Ammon's horn (tissue), 1 donor: ENCODE data around the gene MCF2L.

Experiments used
- DNase-seq: peaks from one replicate; pipeline ENCODE4 v3.0.0-alpha.2; 2016; ENCODE audit warnings: low spot score

MCF2L gene

DNA sequence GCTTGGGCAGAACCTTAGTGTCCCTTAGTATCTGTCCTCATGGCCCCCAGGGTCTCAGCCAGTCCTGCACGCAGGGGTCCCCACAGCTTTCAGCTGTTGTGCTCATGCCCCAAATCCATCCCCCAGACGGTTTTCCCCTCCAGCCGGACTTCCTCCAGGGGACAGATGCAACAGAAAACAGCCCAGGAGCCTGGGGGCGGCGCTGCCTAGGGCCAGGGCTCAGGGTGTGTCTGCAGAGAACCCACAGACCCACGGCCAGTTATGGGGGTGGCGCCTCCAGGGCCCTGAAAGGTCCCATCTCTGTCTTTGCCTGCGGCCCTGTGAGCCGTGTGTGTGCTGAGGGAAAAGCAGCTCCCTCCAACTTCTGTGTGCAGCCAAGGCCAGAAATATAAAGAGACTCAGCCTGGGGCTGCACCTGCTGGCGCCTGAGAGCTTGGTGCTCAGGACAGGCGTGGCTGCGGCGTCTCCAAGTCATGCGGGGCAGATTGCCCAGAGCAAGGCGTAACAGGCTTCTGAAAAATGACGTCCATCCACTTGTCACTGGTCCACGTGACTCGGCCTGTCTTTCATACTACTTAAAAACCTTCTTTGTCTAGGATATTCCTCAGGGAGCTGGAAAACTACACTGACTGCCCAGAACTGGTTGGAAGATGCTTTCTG is 114.5 kb downstream of the MCF2L start:
- peak; percentile 90 for DNase-seq

GRCh38 chr13:113084094-113084942 is 115.3 kb downstream of the MCF2L start:
- DNase-seq: no peak

DNA sequence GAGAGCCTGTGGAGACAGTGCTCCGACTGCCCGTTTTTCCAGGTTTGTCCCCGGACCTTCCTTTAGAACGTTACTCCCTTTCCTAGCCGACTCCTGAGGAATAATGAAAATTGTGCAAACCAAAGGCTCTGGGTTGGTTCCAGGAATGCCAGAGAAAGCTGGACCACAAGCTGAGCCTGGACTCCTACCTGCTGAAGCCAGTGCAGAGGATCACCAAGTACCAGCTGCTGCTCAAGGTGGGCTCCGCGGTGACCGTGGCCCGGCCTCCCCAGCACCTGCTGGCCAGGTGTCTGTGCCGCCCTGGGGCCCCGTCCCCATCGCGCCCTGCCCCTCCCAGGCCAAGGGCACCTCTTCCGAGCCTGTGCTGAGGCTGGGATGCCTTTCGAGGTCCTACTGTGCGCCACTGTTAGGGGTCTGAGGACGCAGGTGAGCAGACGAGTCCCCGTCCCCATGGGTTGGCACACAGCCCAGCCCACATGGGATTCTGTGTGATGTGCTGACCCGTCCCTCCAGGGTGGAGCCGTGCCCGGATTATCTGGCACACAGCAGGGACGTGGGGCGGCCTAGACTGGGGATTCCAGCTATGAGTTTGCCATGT is 116.0 kb downstream of the MCF2L start:
- no peak for DNase-seq

DNA sequence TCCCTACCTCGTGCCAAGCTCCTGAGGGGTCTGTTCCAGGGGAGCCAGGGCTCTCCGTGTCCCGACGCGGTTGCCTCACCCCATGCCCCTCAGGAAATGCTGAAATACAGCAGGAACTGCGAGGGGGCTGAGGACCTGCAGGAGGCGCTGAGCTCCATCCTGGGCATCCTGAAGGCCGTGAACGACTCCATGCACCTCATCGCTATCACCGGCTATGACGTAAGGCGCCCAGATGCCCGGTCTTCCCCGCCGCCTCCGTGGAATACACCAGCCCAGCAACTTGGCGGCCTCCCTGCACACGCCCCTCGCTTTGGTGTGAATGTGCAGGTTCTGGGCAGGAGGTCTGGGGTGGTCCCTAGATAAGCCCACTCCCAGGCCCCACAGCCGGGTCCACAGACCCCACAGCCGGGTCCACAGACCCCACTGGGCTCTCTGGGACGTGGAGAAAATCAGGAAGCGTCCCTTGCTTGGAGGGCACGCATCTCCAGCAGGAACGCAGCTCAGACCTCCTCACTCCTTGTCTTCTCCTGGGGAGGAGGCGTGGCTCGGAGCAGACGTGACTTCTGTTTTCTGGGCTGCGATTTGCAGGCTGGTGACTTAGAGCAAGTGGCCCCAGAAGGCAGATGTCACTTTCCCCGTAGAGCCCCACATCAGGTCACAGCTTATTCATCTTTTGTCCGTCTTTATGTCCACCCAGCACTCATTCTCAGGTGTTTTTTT is 117.2 kb downstream of the MCF2L start:
- DNase-seq: no peak

DNA sequence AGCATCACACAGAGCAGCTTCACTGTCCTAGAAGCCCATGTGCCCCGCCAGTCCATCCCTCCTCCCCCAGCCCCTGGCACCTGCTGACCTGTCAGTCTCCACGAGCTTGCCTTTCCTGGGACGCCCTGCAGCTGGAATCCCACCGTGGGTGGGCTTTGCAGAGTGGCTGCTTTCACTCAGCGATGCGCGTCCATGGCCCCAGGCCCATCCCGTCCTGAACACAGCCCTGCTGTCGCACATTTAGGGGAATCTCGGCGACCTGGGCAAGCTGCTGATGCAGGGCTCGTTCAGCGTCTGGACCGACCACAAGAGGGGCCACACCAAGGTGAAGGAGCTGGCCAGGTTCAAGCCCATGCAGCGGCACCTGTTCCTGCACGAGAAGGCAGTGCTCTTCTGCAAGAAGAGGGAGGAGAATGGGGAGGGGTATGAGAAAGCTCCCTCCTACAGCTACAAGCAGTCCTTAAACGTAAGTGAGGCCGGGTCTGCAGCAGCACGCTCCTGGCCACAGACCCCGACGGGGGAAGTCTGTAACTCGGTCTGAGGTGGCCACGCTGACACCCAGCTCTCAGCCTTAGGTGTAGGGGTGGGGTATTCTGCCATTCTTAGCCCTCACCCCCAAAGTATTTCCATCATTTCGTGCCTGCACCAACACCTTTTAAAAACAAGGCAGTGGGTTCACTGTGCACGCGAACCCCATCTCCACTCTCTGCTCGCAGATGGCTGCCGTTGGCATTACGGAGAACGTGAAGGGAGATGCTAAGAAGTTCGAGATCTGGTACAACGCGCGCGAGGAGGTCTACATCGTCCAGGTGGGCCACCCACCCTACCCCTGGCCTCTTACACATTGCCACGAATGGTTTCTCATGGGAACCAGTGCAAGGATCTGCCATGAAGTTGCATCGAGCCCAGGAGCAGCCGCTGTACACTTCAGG is 118.2 kb downstream of the MCF2L start:
- DNase-seq: no peak

DNA sequence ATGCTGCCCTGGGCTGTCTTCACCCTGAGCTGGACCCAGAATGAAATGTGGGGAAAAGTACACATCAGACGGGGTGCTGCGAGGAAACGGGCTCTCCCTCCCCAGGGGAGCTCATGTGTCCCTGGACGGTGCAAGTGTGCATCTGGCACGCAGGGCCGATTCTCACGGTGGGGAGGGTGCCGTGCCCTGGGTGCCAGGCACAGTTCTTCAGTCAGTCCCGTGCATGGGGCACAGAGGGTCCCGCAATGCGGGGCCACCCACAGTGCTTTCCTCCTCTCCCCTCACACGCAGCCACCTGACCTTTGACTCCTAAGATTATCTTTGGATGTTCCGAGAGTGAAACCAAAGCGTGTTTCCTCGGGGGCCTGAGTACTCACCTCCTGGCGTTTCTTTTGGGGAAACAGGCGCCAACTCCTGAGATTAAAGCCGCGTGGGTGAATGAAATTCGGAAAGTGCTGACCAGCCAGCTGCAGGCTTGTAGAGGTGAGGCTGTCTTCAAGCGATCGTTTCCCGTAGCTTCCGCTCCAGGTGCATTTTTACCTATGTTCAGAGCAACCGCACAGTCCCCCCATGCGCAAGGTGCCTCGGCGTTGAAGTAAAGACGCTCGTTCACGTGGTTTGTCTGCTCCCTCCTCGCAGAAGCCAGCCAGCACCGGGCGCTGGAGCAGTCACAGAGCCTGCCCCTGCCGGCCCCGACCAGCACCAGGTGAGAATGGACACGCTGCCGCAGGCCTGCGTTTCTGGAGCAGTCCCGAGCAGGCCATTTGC is 119.1 kb downstream of the MCF2L start:
- DNase-seq: no peak

GRCh38 chr13:113088691-113089020 is 119.6 kb downstream of the MCF2L start:
- DNase-seq: no peak

GRCh38 chr13:113089693-113090414 is 120.8 kb downstream of the MCF2L start:
- DNase-seq: no peak

DNA sequence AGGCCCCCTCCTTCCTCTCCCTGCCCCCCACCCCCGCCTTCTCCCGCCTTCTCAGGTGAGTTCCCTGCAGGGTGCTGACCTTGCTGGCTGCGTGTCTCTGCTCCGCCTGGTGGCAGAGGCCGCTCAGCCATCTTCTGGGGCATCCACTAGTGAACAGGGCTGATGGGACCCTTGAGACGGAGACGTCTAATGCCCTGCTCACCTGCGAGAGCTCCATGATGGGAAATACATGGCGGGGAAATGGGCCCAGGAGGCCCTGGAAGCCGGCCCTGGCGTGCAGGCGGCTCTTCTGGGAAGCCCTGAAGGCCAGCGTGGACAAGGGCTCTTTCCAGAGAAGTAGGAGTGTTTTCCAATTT is 121.4 kb downstream of the MCF2L start:
- DNase-seq: no peak

GRCh38 chr13:113090806-113091205 is 121.8 kb downstream of the MCF2L start:
- no peak for DNase-seq

DNA sequence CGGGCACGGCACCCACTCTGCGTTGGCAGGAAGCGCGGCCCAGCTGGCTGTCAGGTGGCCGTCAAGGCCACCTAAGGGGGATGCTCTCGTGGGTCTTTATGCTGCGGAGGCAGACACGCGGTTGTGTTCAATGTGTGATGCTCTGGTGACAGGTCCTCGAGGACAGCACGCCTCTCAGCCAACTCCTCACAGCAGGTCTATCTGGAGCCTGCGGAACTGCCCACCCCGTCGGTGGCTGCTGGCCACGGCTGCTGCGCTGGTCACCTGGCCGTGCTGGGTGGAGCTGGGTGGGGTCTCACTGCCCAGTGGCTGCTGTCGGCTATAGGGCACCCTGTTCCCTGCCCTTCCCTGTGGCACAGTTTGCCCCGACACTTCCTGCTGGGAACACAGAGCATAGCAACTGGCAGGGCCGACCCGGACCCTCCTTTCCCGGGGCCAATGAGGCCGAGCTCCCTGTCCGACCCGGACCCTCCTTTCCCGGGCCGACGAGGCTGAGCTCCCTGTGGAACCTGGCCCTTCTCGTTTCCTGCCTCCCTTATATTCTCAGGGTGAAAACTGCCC is 122.3 kb downstream of the MCF2L start:
- DNase-seq: no peak

GRCh38 chr13:113091891-113092775 is 123.1 kb downstream of the MCF2L start:
- no peak for DNase-seq

DNA sequence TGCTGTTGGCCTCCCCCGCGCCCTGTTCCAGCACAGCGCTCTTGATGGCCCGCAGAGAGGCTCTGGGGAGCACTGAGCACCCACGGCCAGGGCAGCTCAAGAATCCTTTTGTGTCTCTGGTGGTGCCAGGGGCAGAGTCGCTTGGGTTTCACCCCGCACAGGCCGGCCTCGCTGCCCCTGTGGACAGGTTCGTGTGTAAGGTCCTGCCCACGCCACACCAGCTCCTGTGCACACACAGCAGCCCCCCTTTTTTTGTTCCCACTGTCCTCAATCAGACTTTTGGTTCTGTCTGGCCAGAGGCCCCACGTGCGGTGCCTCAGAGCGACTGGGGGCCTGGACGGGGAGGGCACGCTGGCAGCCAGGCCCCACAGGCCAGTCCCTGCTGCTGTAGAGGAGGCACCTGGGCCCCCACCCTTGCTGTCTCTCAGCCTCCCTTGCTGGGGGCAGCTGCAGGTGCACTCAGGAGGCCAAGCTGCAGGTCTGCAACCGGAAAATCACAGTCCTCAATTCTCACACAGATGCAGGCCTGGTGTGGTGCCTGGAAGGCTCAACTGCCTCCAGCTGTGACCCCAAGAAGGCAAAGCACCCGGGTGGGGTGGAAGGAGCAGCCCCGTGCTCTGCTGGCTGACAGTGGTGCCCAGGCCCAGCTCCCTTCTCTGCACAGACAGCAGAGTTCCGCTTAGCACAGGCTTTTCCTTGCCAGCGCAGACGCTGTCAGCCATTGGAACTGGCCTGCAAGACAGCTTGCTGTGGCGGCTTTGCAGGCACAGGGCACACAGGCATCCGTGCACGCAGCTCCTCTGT is 124.0 kb downstream of the MCF2L start:
- DNase-seq: no peak

GRCh38 chr13:113093580-113094409 is 124.8 kb downstream of the MCF2L start:
- DNase-seq: no peak

- no peak for DNase-seq
Observed at GRCh38 chr13:113094410-113094800, 125.4 kb downstream of the MCF2L start.

DNA sequence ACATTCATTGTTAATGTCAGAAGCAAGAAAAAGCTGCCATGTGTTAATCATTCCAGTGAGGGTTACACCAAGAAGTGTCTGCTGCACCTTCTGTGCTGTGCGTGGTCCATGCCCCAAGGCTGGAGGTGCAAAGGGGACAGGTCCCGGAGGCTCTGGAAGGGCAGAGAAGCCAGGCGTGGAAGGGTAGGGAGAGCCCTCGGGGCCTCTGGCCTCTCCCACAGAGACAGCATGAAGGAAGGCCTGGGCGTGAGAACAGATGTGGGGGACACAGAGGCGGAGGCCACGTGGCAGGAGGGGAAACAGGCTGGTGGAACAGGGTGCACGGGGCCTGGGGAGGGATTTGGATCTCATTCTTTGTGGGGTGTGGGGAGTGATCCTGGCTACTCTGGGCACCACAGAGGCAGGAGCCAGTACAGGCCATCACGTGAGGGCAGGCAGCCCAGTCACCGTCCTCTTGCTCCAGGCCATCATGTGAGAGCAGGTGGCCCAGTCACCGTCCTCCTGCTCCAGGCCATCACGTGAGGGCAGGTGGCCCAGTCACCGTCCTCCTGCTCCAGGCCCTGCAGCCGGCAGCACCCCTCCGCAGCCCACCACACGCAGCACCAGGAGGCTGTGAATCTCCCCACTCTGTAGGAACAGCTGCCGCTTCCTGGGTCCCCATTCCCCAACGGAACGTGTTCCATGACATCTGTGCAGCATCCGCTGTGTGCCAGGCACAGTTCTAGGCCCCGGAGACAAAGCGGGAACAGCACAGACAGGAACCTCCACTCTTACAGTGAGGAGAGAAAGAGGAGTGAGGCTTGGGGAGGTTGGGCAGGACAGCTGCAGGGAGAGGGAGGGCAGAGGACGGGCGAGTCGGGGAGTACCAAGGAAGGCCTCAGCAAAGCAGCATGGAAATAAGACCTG is 126.4 kb downstream of the MCF2L start:
- DNase-seq: no peak
